ENCODE results near the gene UBR3.
"Not testable (repeated sequence)": the region's sequence is repeated elsewhere in the genome, so short reads cannot be mapped to it uniquely, and the experiment has no call there.

Gene UBR3

DNA sequence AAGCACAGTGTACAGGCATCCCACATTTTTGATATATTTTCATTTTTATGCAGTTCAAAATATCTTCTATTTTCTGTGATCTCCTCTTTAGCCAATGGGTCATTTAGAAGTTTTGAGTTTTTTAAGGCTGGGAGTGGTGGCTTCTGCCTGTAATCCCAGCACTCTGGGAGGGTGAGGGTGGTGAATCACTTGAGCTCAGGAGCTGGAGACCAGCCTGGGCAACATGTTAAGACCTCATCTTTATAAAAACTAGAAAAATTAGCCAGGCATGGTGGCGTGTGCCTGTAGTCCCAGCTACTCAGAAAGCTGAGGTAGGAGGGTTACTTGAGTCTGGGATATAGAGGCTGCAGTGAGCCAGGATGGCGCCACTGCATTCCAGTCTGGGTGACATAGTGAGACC, 17.8 kb downstream of the UBR3 start:
- H3K27me3 ChIP-seq (ENCODE audit: low read depth, low read length): no peaks in the 10 kb centered on the region
- H3K9me3 ChIP-seq (ENCODE audit: insufficient read depth, low read length): no peaks in the 10 kb centered on the region
- H3K4me2 ChIP-seq (ENCODE audit: low read length): no peak overlapping the region
- peaks cover 22% of the 10 kb centered on the region; the same call in 1 of the 2 replicates for H3K79me2 ChIP-seq (ENCODE audit: low read length)
- H3K36me3 ChIP-seq (replicated peaks; ENCODE audit: low read depth, low read length): peaks cover 3% of the 10 kb centered on the region
- H3K4me1 ChIP-seq (ENCODE audit: low read length): no peaks in the 10 kb centered on the region
- no peak overlapping the region for H3K4me3 ChIP-seq (ENCODE audit: low read length)
- no peak overlapping the region for H2AFZ ChIP-seq (ENCODE audit: low read depth, low read length)
- no peak overlapping the region for H3K27ac ChIP-seq (ENCODE audit: low read length)
- no peak overlapping the region for H3K9ac ChIP-seq (ENCODE audit: low read length)
- 0 out of 2 replicates have a peak, but pooled peaks cover 2% of the 10 kb centered on the region for H4K20me1 ChIP-seq (ENCODE audit: insufficient read depth, low read length)
- TF ChIP-seq, protein P1, sequence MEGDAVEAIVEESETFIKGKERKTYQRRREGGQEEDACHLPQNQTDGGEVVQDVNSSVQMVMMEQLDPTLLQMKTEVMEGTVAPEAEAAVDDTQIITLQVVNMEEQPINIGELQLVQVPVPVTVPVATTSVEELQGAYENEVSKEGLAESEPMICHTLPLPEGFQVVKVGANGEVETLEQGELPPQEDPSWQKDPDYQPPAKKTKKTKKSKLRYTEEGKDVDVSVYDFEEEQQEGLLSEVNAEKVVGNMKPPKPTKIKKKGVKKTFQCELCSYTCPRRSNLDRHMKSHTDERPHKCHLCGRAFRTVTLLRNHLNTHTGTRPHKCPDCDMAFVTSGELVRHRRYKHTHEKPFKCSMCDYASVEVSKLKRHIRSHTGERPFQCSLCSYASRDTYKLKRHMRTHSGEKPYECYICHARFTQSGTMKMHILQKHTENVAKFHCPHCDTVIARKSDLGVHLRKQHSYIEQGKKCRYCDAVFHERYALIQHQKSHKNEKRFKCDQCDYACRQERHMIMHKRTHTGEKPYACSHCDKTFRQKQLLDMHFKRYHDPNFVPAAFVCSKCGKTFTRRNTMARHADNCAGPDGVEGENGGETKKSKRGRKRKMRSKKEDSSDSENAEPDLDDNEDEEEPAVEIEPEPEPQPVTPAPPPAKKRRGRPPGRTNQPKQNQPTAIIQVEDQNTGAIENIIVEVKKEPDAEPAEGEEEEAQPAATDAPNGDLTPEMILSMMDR (IDR thresholded peaks at IDR 0.05; ENCODE audit: low read depth, low read length): no peak
- no peak for TF ChIP-seq EZH2phosphoT487 (IDR thresholded peaks at IDR 0.05; ENCODE audit: low read depth)

DNA sequence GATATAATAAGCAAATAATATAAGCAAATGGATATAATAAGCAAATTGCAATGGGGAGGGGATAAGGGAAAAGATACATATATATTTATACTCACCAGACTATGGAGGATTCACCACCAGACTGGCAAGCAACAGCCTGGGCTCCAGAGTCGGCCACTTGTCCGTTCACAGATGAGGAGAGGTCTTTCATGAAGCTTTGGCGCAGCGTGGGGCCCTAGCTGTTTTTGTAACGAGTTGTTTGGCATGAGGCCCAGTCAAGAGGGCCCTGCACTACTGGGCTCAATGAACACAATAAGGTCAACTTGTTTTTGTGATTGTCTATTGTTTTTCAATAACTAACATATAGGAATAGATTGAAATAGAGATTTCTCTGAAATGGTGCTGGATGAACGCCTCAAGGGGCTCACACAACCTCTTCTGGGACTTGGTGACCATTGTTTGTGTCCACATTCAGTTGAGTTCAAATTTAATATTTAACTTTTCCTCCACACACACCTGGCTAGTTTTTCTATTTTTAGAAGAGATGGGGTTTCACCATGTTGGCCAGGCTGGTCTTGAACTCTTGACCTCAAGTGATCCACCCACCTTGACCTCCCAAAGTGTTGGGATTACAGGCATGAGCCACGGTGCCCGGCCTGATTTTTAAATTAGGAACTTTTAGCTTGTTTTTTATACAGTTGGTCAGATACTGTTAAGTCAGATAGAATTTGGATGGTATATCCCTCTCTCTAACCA, 21.9 kb downstream of the UBR3 start:
- not testable (repeated sequence) for H3K4me3 ChIP-seq (ENCODE audit: low read length); H3K4me1 ChIP-seq (ENCODE audit: low read length); H3K27me3 ChIP-seq (ENCODE audit: low read depth, low read length); H2AFZ ChIP-seq (ENCODE audit: low read depth, low read length); H3K9me3 ChIP-seq (ENCODE audit: insufficient read depth, low read length); H3K27ac ChIP-seq (ENCODE audit: low read length); H3K4me2 ChIP-seq (ENCODE audit: low read length); H3K9ac ChIP-seq (ENCODE audit: low read length); H3K36me3 ChIP-seq (replicated peaks; ENCODE audit: low read depth, low read length); H4K20me1 ChIP-seq (ENCODE audit: insufficient read depth, low read length)
- peaks cover 16% of the 10 kb centered on the region; the same call in 1 of the 2 replicates for H3K79me2 ChIP-seq (ENCODE audit: low read length)

DNA sequence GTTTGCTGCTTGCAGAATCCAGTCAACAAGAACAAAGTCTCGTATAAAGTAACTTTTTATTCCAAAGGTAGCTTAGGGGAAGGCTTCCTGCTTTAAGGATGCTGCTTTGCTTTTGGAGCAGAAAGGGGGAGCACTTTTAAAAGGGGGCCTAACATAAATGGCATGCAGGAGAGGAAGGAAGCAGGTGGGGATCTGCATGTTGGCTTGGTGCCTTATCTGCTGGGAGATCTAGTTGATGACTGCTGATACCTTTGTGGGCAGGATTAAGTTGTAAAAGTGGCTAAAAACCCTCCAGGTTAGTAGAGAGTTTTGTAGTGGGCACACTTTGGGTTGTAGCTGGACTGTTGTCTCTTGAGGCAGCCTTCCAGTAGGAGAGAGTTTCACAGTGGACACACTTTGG, 22.5 kb downstream of the UBR3 start:
- 0 out of 2 replicates have a peak, but pooled peaks cover 2% of the 10 kb centered on the region for H4K20me1 ChIP-seq (ENCODE audit: insufficient read depth, low read length)
- no peaks in the 10 kb centered on the region for H3K9me3 ChIP-seq (ENCODE audit: insufficient read depth, low read length)
- H3K9ac ChIP-seq (ENCODE audit: low read length): no peak overlapping the region
- TF ChIP-seq, protein P1 (IDR thresholded peaks at IDR 0.05; ENCODE audit: low read depth, low read length): no peak
- TF ChIP-seq EZH2phosphoT487 (IDR thresholded peaks at IDR 0.05; ENCODE audit: low read depth): no peak
- no peak overlapping the region for H2AFZ ChIP-seq (ENCODE audit: low read depth, low read length)
- H3K79me2 ChIP-seq (ENCODE audit: low read length): peaks cover 12% of the 10 kb centered on the region; the same call in 1 of the 2 replicates
- no peak overlapping the region for H3K4me2 ChIP-seq (ENCODE audit: low read length)
- H3K27me3 ChIP-seq (ENCODE audit: low read depth, low read length): no peaks in the 10 kb centered on the region
- no peak overlapping the region for H3K27ac ChIP-seq (ENCODE audit: low read length)
- H3K4me1 ChIP-seq (ENCODE audit: low read length): no peaks in the 10 kb centered on the region
- H3K4me3 ChIP-seq (ENCODE audit: low read length): no peak overlapping the region
- peaks cover 3% of the 10 kb centered on the region for H3K36me3 ChIP-seq (replicated peaks; ENCODE audit: low read depth, low read length)

DNA sequence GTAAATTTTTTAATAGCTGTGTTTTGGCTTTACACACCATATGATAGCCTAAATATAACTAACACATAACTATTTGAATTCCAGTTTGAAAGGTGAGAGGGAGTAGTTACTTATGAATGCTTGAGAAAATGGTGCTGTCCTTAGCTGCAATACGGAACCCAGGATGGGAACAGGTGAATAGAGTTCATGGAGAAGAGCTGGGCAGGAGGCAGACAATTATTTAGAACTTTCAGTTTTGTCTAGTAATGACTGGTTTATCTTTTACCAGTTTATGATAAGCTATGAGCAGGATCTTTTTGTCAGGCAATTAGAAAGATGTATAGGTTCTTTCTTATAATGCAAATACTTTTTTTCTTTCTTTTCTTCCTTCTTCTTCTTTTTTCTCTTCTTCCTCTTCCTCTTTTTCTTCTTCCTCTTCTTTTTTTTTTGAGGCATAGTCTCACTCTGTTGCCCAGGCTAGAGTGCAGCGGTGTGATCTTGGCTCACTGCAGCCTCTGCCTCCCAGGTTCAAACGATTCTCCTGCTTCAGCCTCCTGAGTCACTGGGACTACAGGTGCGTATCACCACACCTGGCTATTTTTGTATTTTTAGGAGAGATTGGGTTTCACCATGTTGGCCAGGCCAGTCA, 25.9 kb downstream of the UBR3 start:
- peaks cover 3% of the 10 kb centered on the region for H3K36me3 ChIP-seq (replicated peaks; ENCODE audit: low read depth, low read length)
- 0 out of 2 replicates have a peak, but pooled peaks cover 9% of the 10 kb centered on the region for H3K79me2 ChIP-seq (ENCODE audit: low read length)
- H3K9me3 ChIP-seq (ENCODE audit: insufficient read depth, low read length): no peaks in the 10 kb centered on the region
- TF ChIP-seq, protein P1 (IDR thresholded peaks at IDR 0.05; ENCODE audit: low read depth, low read length): no peak
- TF ChIP-seq EZH2phosphoT487 (IDR thresholded peaks at IDR 0.05; ENCODE audit: low read depth): no peak
- no peak overlapping the region for H3K4me3 ChIP-seq (ENCODE audit: low read length)
- no peak overlapping the region for H3K4me2 ChIP-seq (ENCODE audit: low read length)
- H2AFZ ChIP-seq (ENCODE audit: low read depth, low read length): no peak overlapping the region
- H4K20me1 ChIP-seq (ENCODE audit: insufficient read depth, low read length): no peaks in the 10 kb centered on the region
- no peak overlapping the region for H3K9ac ChIP-seq (ENCODE audit: low read length)
- H3K4me1 ChIP-seq (ENCODE audit: low read length): no peaks in the 10 kb centered on the region
- no peaks in the 10 kb centered on the region for H3K27me3 ChIP-seq (ENCODE audit: low read depth, low read length)
- no peak overlapping the region for H3K27ac ChIP-seq (ENCODE audit: low read length)

DNA sequence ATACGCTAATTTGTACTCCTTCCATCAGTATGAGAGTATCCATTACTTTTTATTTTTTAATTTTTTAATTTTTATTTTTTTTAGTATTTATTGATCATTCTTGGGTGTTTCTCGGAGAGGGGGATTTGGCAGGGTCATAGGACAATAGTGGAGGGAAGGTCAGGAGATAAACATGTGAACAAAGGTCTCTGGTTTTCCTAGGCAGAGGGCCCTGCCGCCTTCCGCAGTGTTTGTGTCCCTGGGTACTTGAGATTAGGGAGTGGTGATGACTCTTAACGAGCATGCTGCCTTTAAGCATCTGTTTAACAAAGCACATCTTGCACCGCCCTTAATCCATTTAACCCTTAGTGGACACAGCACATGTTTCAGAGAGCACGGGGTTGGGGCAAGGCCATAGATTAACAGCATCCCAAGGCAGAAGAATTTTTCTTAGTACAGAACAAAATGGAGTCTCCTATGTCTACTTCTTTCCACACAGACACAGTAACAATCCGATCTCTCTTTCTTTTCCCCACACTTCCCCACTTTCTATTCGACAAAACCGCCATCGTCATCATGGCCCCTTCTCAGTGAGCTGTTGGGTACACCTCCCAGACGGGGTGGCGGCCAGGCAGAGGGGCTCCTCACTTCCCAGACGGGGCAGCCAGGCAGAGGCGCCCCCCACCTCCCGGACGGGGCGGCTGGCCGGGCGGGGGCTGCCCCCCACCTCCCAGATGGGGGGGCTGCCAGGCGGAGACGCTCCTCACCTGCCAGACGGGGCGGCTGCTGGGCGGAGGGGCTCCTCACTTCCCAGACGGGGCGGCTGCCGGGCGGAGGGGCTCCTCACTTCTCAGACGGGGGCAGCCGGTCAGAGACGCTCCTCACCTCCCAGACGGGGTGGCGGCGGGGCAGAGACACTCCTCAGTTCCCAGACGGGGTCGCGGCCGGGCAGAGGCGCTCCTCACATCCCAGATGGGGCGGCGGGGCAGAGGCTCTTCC, 28.3 kb downstream of the UBR3 start:
- H3K4me1 ChIP-seq (ENCODE audit: low read length); H3K4me3 ChIP-seq (ENCODE audit: low read length); H3K9ac ChIP-seq (ENCODE audit: low read length); H3K27ac ChIP-seq (ENCODE audit: low read length); H3K36me3 ChIP-seq (replicated peaks; ENCODE audit: low read depth, low read length); H3K27me3 ChIP-seq (ENCODE audit: low read depth, low read length); H4K20me1 ChIP-seq (ENCODE audit: insufficient read depth, low read length); H3K79me2 ChIP-seq (ENCODE audit: low read length); H3K4me2 ChIP-seq (ENCODE audit: low read length); H3K9me3 ChIP-seq (ENCODE audit: insufficient read depth, low read length); H2AFZ ChIP-seq (ENCODE audit: low read depth, low read length): not testable (repeated sequence)

All from OCI-LY3 (cell line).